Ammon's horn (tissue), 1 donor: ENCODE data around the gene RGN.
"Not testable (repeated sequence)": the region's sequence is repeated elsewhere in the genome, so short reads cannot be mapped to it uniquely, and the experiment has no call there.

Experiments used
- DNase-seq: peaks from one replicate; pipeline ENCODE4 v3.0.0-alpha.2; 2016; ENCODE audit warnings: low spot score

Gene RGN

GRCh38 chrX:47116551-47117110 lies 38.4 kb downstream of the RGN start:
- DNase-seq = not testable (repeated sequence)

- not testable (repeated sequence) for DNase-seq
These were observed 46.2 kb downstream of the RGN start for GRCh38 chrX:47124466-47124865.

- DNase-seq = peak; percentile 96
These were observed 51.1 kb downstream of the RGN start for GRCh38 chrX:47129157-47129898.

- DNase-seq = no peak
These were observed 51.7 kb downstream of the RGN start for GRCh38 chrX:47129899-47130358.

GRCh38 chrX:47133493-47133892 lies 55.2 kb downstream of the RGN start:
- DNase-seq = no peak

GRCh38 chrX:47135650-47136049 lies 57.4 kb downstream of the RGN start:
- not testable (repeated sequence) for DNase-seq

GRCh38 chrX:47138171-47138570 lies 59.9 kb downstream of the RGN start:
- DNase-seq = no peak
